HuH-7.5 (cell line): ENCODE measurements around the gene LTB4R2.
A peak's percentile ranks its signal among the peaks of the same experiment; 100 is the strongest.

Experiments
- DNase-seq: peaks from one replicate; pipeline ENCODE4 v3.0.0; 2011; ENCODE audit warnings: low spot score

The LTB4R2 gene

GRCh38 chr14:24299255-24300191, 10.4 kb upstream of the LTB4R2 start, which contains the start of the genes DHRS1 and NOP9:
DHRS1 (minus strand) TSS chr14:24299780; CDS start chr14:24299106, 674 bp downstream.
NOP9 (plus strand) TSS chr14:24299850; CDS start chr14:24299955, 105 bp downstream.
- DNase-seq = peak; percentile 87

GRCh38 chr14:24300326-24300980, 9.5 kb upstream of the LTB4R2 start:
- no peak for DNase-seq

GRCh38 chr14:24304019-24304387, 5.9 kb upstream of the LTB4R2 start:
- DNase-seq = no peak

- DNase-seq = no peak
Observed at GRCh38 chr14:24307156-24307574, 2.8 kb upstream of the LTB4R2 start.

GRCh38 chr14:24307575-24308341, 2.2 kb upstream of the LTB4R2 start, which contains the start of gene CIDEB:
CIDEB (minus strand) TSS chr14:24307977; CDS start chr14:24307858, 119 bp downstream.
- DNase-seq = peak; percentile 97

- no peak for DNase-seq
Observed at GRCh38 chr14:24308342-24309124, 1.4 kb upstream of the LTB4R2 start.

- DNase-seq = no peak
Observed at GRCh38 chr14:24310265-24310645, 315 bp downstream of the LTB4R2 start.

- DNase-seq = no peak
Observed at GRCh38 chr14:24310646-24311604, 985 bp downstream of the LTB4R2 start, which contains the start of gene LTB4R. LTB4R (plus strand) TSS chr14:24311502; CDS start chr14:24315652, 4,150 bp downstream.

GRCh38 chr14:24311837-24312615, 2.1 kb downstream of the LTB4R2 start:
- DNase-seq = no peak

- no peak for DNase-seq
Observed at GRCh38 chr14:24312736-24313507, 3.0 kb downstream of the LTB4R2 start.

GRCh38 chr14:24313913-24314312, 4.0 kb downstream of the LTB4R2 start:
- DNase-seq = no peak

GRCh38 chr14:24314377-24315193, 4.6 kb downstream of the LTB4R2 start:
- DNase-seq = no peak

- DNase-seq = no peak
Observed at GRCh38 chr14:24315243-24315806, 5.4 kb downstream of the LTB4R2 start.

- peak; percentile 69 for DNase-seq
Observed at GRCh38 chr14:24315807-24316596, 6.1 kb downstream of the LTB4R2 start.

- no peak for DNase-seq
Observed at GRCh38 chr14:24316597-24316950, 6.6 kb downstream of the LTB4R2 start.

- DNase-seq = no peak
Observed at GRCh38 chr14:24317141-24317928, 7.4 kb downstream of the LTB4R2 start.
